ENCODE data around the gene TPCN2.

The TPCN2 gene

GRCh38 chr11:69126286-69126685, 77.6 kb downstream of the TPCN2 start:
- Histone ChIP-seq H3K4me3 (ENCODE audit: low read depth, low read length) (no peak overlapping the region), H3K4me1 (peaks cover 3% of the 10 kb centered on the region), H2AFZ (no peak overlapping the region), H3K27ac (no peak overlapping the region), H3K79me2 (no peaks in the 10 kb centered on the region), H3K9ac (no peak overlapping the region), H3K27me3 (ENCODE audit: control insufficient read depth, insufficient read depth, low read length) (no peaks in the 10 kb centered on the region), H3K36me3 (ENCODE audit: control insufficient read depth, insufficient read depth, low read length) (no peaks in the 10 kb centered on the region), H3K9me3 (ENCODE audit: control insufficient read depth, low read length) (no peaks in the 10 kb centered on the region), H3K4me2 (ENCODE audit: low read length) (no peak overlapping the region)
- no peak for TF ChIP-seq CTCF (IDR thresholded peaks at IDR 0.05)

GRCh38 chr11:69127081-69127850, 78.5 kb downstream of the TPCN2 start:
- no peaks in the 10 kb centered on the region for H3K36me3 ChIP-seq (ENCODE audit: control insufficient read depth, insufficient read depth, low read length)
- H3K79me2 ChIP-seq = no peaks in the 10 kb centered on the region
- H3K27ac ChIP-seq = no peak overlapping the region
- no peak overlapping the region for H3K4me3 ChIP-seq (ENCODE audit: low read depth, low read length)
- H3K9ac ChIP-seq = no peak overlapping the region
- no peak overlapping the region for H2AFZ ChIP-seq
- peaks cover 3% of the 10 kb centered on the region for H3K4me1 ChIP-seq
- H3K9me3 ChIP-seq (ENCODE audit: control insufficient read depth, low read length) = no peaks in the 10 kb centered on the region
- H3K4me2 ChIP-seq (ENCODE audit: low read length) = no peak overlapping the region
- no peak for TF ChIP-seq CTCF (IDR thresholded peaks at IDR 0.05)
- no peaks in the 10 kb centered on the region for H3K27me3 ChIP-seq (ENCODE audit: control insufficient read depth, insufficient read depth, low read length)

- no peaks in the 10 kb centered on the region for H3K36me3 ChIP-seq (ENCODE audit: control insufficient read depth, insufficient read depth, low read length)
These were observed 79.2 kb downstream of the TPCN2 start for GRCh38 chr11:69127884-69128283.

GRCh38 chr11:69129053-69129452, 80.3 kb downstream of the TPCN2 start:
- Histone ChIP-seq H3K4me2 (ENCODE audit: low read length) (no peak overlapping the region), H3K27me3 (ENCODE audit: control insufficient read depth, insufficient read depth, low read length) (no peaks in the 10 kb centered on the region), H3K9me3 (ENCODE audit: control insufficient read depth, low read length) (no peaks in the 10 kb centered on the region), H3K4me3 (ENCODE audit: low read depth, low read length) (no peak overlapping the region), H3K4me1 (no peaks in the 10 kb centered on the region), H3K9ac (no peak overlapping the region), H3K79me2 (no peaks in the 10 kb centered on the region), H2AFZ (no peak overlapping the region), H3K36me3 (ENCODE audit: control insufficient read depth, insufficient read depth, low read length) (no peaks in the 10 kb centered on the region), H3K27ac (no peak overlapping the region)
- no peak for TF ChIP-seq CTCF (IDR thresholded peaks at IDR 0.05)

More at GRCh38 chr11:69127884-69128283, 79.2 kb downstream of the TPCN2 start:
- Histone ChIP-seq H3K79me2 (no peaks in the 10 kb centered on the region), H3K27ac (no peak overlapping the region), H3K27me3 (ENCODE audit: control insufficient read depth, insufficient read depth, low read length) (no peaks in the 10 kb centered on the region), H3K4me3 (ENCODE audit: low read depth, low read length) (no peak overlapping the region), H3K4me2 (ENCODE audit: low read length) (no peak overlapping the region), H3K9me3 (ENCODE audit: control insufficient read depth, low read length) (no peaks in the 10 kb centered on the region), H2AFZ (no peak overlapping the region), H3K9ac (no peak overlapping the region), H3K4me1 (no peaks in the 10 kb centered on the region)
- no peak for TF ChIP-seq CTCF (IDR thresholded peaks at IDR 0.05)

- Histone ChIP-seq H3K79me2 (no peaks in the 10 kb centered on the region), H3K4me3 (ENCODE audit: low read depth, low read length) (no peak overlapping the region), H3K4me1 (no peaks in the 10 kb centered on the region), H2AFZ (no peak overlapping the region), H3K27me3 (ENCODE audit: control insufficient read depth, insufficient read depth, low read length) (no peaks in the 10 kb centered on the region), H3K4me2 (ENCODE audit: low read length) (no peak overlapping the region), H3K9ac (no peak overlapping the region), H3K27ac (no peak overlapping the region), H3K9me3 (ENCODE audit: control insufficient read depth, low read length) (no peaks in the 10 kb centered on the region), H3K36me3 (ENCODE audit: control insufficient read depth, insufficient read depth, low read length) (no peaks in the 10 kb centered on the region)
- TF ChIP-seq CTCF (IDR thresholded peaks at IDR 0.05) = no peak
These were observed 80.9 kb downstream of the TPCN2 start for GRCh38 chr11:69129647-69130046.
